K562 (cell line): ENCODE results near the gene MORF4L1. TPM values are rescaled to one million over a fixed set of nuclear protein-coding genes. Genes with fewer than 3 reads are reported as not detected.
A peak's percentile ranks its signal among the peaks of the same experiment; 100 is the strongest.

Experiments
- ATAC-seq: fragments of 200-7000 bp; cut with Tn5 transposase; 3 replicates; pipeline ENCODE4 v1.9.1; 2020; ENCODE audit warnings: moderate library complexity
- BruUV-seq: library from RNA; stranded (reverse); fragments of 400-500 nt; replicated peaks from 2 replicates; lab custom pipeline; 2021; lab: Mats Ljungman, UMichigan
- CTCF ChIA-PET: fragments of 300-600 bp; formaldehyde crosslinking; extraction: SDS; loops from one replicate; lab custom pipeline; 2021; ENCODE audit warnings: low intra/inter-chr PET ratio; lab: Yijun Ruan, JAX
- POLR2A ChIA-PET: fragments of 300-600, 350-650 bp; sonication (Branson Sonifier 250); formaldehyde crosslinking; extraction: SDS; loops from one replicate; lab custom pipeline; 2021; ENCODE audit warnings: antibody characterized with exemption, inconsistent platforms; lab: Yijun Ruan, JAX
- DNase-seq, 4 experiments: peaks; one replicate each; pipeline versions ENCODE4 v3.0.0 to v3.0.0-alpha.2; 2011 to 2018; ENCODE audit warnings: low spot score in 3 of 4, mixed read lengths in 3 of 4; ENCODE audit errors: extremely low read depth in 1 of 4
- FAIRE-seq: peaks from 2 replicates; lab custom pipeline; 2011; peaks lifted over from hg19 to GRCh38; lab: Jason Lieb, UNC
- H2AFZ ChIP-seq: 2 replicates; pipeline ENCODE4 v1.6.0; 2011; ENCODE audit warnings: low read depth, low read length, control low read depth, inconsistent platforms
- H3K27ac ChIP-seq: fragments of 200-600 bp; 3 replicates; pipeline ENCODE4 v1.8.0; 2011; ENCODE audit warnings: low read depth, mild to moderate bottlenecking, control low read depth, inconsistent platforms, low read length, moderate library complexity, mixed read lengths; ENCODE audit errors: extremely low read depth
- H3K27me3 ChIP-seq, 2 experiments: fragments of 300-600 bp in 1 of 2; 2 replicates in 1 of 2; 3 replicates in 1 of 2; pipeline versions ENCODE4 v1.6.0 to v1.8.0; 2011; ENCODE audit warnings: inconsistent platforms in 2 of 2, low read length in 2 of 2, mild to moderate bottlenecking in 1 of 2, mixed read lengths in 1 of 2, moderate library complexity in 1 of 2; ENCODE audit not compliant: control insufficient read depth in 2 of 2, insufficient read depth in 2 of 2
- H3K36me3 ChIP-seq: fragments of 300-600 bp; 3 replicates; pipeline ENCODE4 v1.8.0; 2011; ENCODE audit warnings: mild to moderate bottlenecking, low read length, inconsistent platforms; ENCODE audit not compliant: control insufficient read depth, insufficient read depth
- H3K4me1 ChIP-seq, 2 experiments: fragments of 200-600 bp in 1 of 2; replicated peaks in 1 of 2; 2 replicates in 1 of 2; 3 replicates in 1 of 2; pipeline versions ENCODE4 v1.5.1 to v1.8.0; 2011; ENCODE audit warnings: inconsistent platforms in 2 of 2, low read length in 2 of 2, mild to moderate bottlenecking in 1 of 2, mixed read lengths in 1 of 2, moderate library complexity in 1 of 2; ENCODE audit not compliant: control insufficient read depth in 2 of 2, insufficient read depth in 2 of 2
- H3K4me2 ChIP-seq: 2 replicates; pipeline ENCODE4 v1.6.1; 2011; ENCODE audit warnings: low read length, control low read depth, inconsistent platforms, mixed read lengths; ENCODE audit not compliant: insufficient read depth
- H3K4me3 ChIP-seq: fragments of 200-600 bp; sonication (generic), shearing (Covaris generic); 2 replicates; pipeline ENCODE4 v1.5.1; 2016; ENCODE audit warnings: control low read depth, inconsistent platforms
- H3K79me2 ChIP-seq: fragments of 200-600 bp; 3 replicates; pipeline ENCODE4 v1.8.0; 2011; ENCODE audit warnings: low read length, inconsistent platforms; ENCODE audit not compliant: control insufficient read depth, insufficient read depth
- H3K9ac ChIP-seq, 2 experiments: 2 replicates each; pipeline versions ENCODE4 v1.6.0 to v1.6.1; 2011; ENCODE audit warnings: low read depth in 2 of 2, low read length in 2 of 2, control low read depth in 1 of 2, inconsistent platforms in 1 of 2, mild to moderate bottlenecking in 1 of 2, mixed read lengths in 1 of 2; ENCODE audit not compliant: insufficient read depth in 1 of 2
- H3K9me1 ChIP-seq: one replicate; pipeline ENCODE4 v1.6.0; 2011; ENCODE audit warnings: inconsistent platforms, mild to moderate bottlenecking, low read length, moderate library complexity; ENCODE audit not compliant: control insufficient read depth, insufficient read depth
- H3K9me3 ChIP-seq: replicated peaks from 2 replicates; pipeline ENCODE4 v1.5.1; 2011; ENCODE audit warnings: low read depth, low read length, inconsistent platforms; ENCODE audit not compliant: control insufficient read depth, insufficient read depth
- H4K20me1 ChIP-seq: replicated peaks from 2 replicates; pipeline ENCODE4 v1.6.1; 2011; ENCODE audit warnings: low read length, inconsistent platforms, mixed read lengths; ENCODE audit not compliant: control insufficient read depth, insufficient read depth
- GATAD2B ChIP-seq: fragments of 450-650 bp; IDR thresholded peaks from 2 replicates; pipeline ENCODE4 v1.6.1; 2017; ENCODE audit warnings: mild to moderate bottlenecking, borderline replicate concordance
- POLR2G ChIP-seq: fragments of 200-400 bp; formaldehyde crosslinking; IDR thresholded peaks from 2 replicates; pipeline ENCODE4 v1.6.1; 2017; ENCODE audit warnings: low read depth, mild to moderate bottlenecking, antibody characterized with exemption, low read length, moderate library complexity
- RBFOX2 ChIP-seq: fragments of 200-400 bp; formaldehyde crosslinking; IDR thresholded peaks from 2 replicates; pipeline ENCODE4 v1.6.1; 2017; ENCODE audit warnings: low read depth, mild to moderate bottlenecking, low read length, moderate library complexity
- WGBS: fragments of 100-300 bp; shearing (Covaris generic); methylation state at CpG from one replicate; pipeline ENCODE4 v1.1.6; 2016; ENCODE audit warnings: low coverage, mixed read lengths; ENCODE audit not compliant: insufficient coverage; ENCODE audit errors: missing lambda C conversion rate; 5-methylcytosine and 5-hydroxymethylcytosine counted together
- in situ Hi-C: fragments of 300-500 bp; cut with MboI; formaldehyde crosslinking; loops from 4 replicates; pipeline ENCODE4 v1.15.0; 2018; ENCODE audit warnings: inconsistent platforms, mixed read lengths
- intact Hi-C: fragments of 100-400 bp; cut with micrococcal nuclease; formaldehyde crosslinking; loops from 2 replicates; pipeline ENCODE4 v1.14.2; 2022
- polyA plus RNA-seq, 8 experiments: library from polyadenylated mRNA; depleted of rRNA in 4 of 8; stranded (reverse) in 5 of 8; unstranded in 3 of 8; fragments of >200 nt; fragmentation: Nextera tagmentation in 2 of 8; fragmentation: Illumina TruSeq in 1 of 8; extraction: Ambion mirVana in 2 of 8; extraction: Trizol in 1 of 8; gene quantifications; 2 replicates each; pipeline versions ENCODE4 v1.2.1 to v1.2.3, GENCODE V29; 2011 to 2014; ENCODE audit warnings: inconsistent platforms in 1 of 8, missing spikeins in 1 of 8
- total RNA-seq, 7 experiments: library from RNA; depleted of rRNA in 6 of 7; stranded (reverse); fragments of >200 nt in 6 of 7; fragmentation: Illumina TruSeq in 2 of 7; extraction: Trizol in 2 of 7; gene quantifications; 2 replicates each; pipeline versions ENCODE4 v1.2.1 to v1.2.3, GENCODE V29; 2011 to 2021; ENCODE audit warnings: low replicate concordance in 1 of 7
- TF ChIP-seq, protein P1 (sequence below): fragments of 250-450 bp; sonication (Bioruptor Pico); IDR thresholded peaks from 2 replicates; pipeline ENCODE4 v1.4.0; 2020; ENCODE audit warnings: mild to moderate bottlenecking, moderate library complexity

The MORF4L1 gene
- total and polyA plus RNA-seq, 9 of the 15 experiments (the other 6 are each of a cell fraction or from before 2014, with no cell fraction given): 127 to 615 (median 281) TPM

DNA sequence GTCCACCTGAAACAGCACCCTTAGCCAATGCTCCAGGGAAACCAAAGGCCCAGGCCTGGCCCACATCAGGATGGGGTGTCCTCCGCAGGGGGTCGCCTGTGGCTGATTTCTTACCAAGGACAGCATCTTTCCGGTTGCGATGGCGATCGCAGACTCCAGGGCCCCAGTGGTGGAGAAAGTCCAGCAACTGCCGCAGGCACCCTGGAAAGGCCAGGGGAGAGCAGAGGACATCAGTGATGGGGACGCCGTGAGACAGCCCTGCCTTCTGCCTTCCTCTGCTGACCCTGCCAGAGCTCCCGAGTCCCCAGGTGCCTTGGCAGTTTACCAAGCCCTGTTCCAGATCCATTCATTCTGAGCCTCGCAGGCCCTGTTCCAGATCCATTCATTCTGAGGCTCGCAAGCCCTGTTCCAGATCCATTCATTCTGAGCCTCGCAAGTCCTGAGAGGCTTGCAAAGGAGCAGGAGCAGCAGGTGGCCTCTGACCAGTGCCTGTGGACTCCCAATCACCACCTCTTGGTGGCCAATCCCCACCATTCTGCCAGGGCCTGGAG is 59.6 kb downstream of the MORF4L1 start:
- H2AFZ ChIP-seq: no peak overlapping the region
- ATAC-seq: no peak
- H3K9ac ChIP-seq: peak overlapping the region in 1 of 2 experiments; percentile 73; a peak in 2 of 4 replicates
- FAIRE-seq: no peak
- DNase-seq: no peak
- no peak overlapping the region for H3K27ac ChIP-seq
- in situ Hi-C loops (no loop called here), intact Hi-C loops (no loop called here)
- no peaks in the 10 kb centered on the region for H3K9me1 ChIP-seq
- peaks cover 77% of the 10 kb centered on the region; the same call in 2 of the 3 replicates for H3K36me3 ChIP-seq
- TF ChIP-seq GATAD2B: no peak
- TF ChIP-seq, protein P1, sequence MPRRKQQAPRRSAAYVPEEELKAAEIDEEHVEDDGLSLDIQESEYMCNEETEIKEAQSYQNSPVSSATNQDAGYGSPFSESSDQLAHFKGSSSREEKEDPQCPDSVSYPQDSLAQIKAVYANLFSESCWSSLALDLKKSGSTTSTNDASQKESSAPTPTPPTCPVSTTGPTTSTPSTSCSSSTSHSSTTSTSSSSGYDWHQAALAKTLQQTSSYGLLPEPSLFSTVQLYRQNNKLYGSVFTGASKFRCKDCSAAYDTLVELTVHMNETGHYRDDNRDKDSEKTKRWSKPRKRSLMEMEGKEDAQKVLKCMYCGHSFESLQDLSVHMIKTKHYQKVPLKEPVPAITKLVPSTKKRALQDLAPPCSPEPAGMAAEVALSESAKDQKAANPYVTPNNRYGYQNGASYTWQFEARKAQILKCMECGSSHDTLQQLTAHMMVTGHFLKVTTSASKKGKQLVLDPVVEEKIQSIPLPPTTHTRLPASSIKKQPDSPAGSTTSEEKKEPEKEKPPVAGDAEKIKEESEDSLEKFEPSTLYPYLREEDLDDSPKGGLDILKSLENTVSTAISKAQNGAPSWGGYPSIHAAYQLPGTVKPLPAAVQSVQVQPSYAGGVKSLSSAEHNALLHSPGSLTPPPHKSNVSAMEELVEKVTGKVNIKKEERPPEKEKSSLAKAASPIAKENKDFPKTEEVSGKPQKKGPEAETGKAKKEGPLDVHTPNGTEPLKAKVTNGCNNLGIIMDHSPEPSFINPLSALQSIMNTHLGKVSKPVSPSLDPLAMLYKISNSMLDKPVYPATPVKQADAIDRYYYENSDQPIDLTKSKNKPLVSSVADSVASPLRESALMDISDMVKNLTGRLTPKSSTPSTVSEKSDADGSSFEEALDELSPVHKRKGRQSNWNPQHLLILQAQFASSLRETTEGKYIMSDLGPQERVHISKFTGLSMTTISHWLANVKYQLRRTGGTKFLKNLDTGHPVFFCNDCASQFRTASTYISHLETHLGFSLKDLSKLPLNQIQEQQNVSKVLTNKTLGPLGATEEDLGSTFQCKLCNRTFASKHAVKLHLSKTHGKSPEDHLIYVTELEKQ (CRISPR knock-in tag): no peak
- TF ChIP-seq POLR2G: peak; percentile 52; the same call in 1 of the 2 replicates
- peak; percentile 47; the same call in 1 of the 2 replicates for TF ChIP-seq RBFOX2
- ChIA-PET CTCF (no interaction called here), POLR2A (interaction anchor here (1.4 to 1.9 kb wide), 2 partner anchors 9 to 10 kb away, joined by 4 to 6 read pairs; no protein-coding TSS in a partner anchor)
- H3K4me2 ChIP-seq: no peak overlapping the region
- no TSS peak for BruUV-seq
- no peaks in the 10 kb centered on the region for H3K27me3 ChIP-seq
- peaks cover 7% of the 10 kb centered on the region; the same call in 1 of the 3 replicates for H3K79me2 ChIP-seq
- WGBS: 94% methylated on average over 10 of the region's 13 CpGs
- H3K4me1 ChIP-seq: peaks cover 15 to 38% of the 10 kb centered on the region in 2 experiments
- H3K9me3 ChIP-seq: no peaks in the 10 kb centered on the region
- no peak overlapping the region for H3K4me3 ChIP-seq
- no peaks in the 10 kb centered on the region for H4K20me1 ChIP-seq
